ENCODE measurements around the gene MAP1A. TPM values are rescaled to one million over a fixed set of nuclear protein-coding genes. Genes with fewer than 3 reads are reported as not detected.

Gene MAP1A
- total RNA-seq, 2 donors from 2014 or later: 0.66 to 1.1 TPM

GRCh38 chr15:43526261-43526930, 9.0 kb downstream of the MAP1A start:
- H3K36me3 ChIP-seq (ENCODE audit: control insufficient read depth, insufficient read depth, low read length): no peaks in the 10 kb centered on the region
- no peaks in the 10 kb centered on the region for H3K9me3 ChIP-seq (ENCODE audit: control insufficient read depth, low read length)
- peaks cover 37% of the 10 kb centered on the region for H3K27me3 ChIP-seq (ENCODE audit: control insufficient read depth, insufficient read depth, low read length, poor library complexity, severe bottlenecking)
- no peak overlapping the region for H3K9ac ChIP-seq (ENCODE audit: extremely low read depth, low read length, poor library complexity, severe bottlenecking)
- no peak for DNase-seq
- Mint-ChIP-seq H3K4me3 (no peak overlapping the region), H3K36me3 (ENCODE audit: low read depth) (no peaks in the 10 kb centered on the region), H3K27ac (no peak overlapping the region), H3K4me1 (peaks cover 6% of the 10 kb centered on the region), H3K9me3 (no peaks in the 10 kb centered on the region), H3K27me3 (ENCODE audit: insufficient read depth) (peaks cover 85% of the 10 kb centered on the region)
- H3K4me1 ChIP-seq (ENCODE audit: control insufficient read depth, insufficient read depth, low read length): no peaks in the 10 kb centered on the region
- WGBS, 2 experiments (ENCODE audit: insufficient coverage in 1 of 2, insufficient read length in 1 of 2): 92 to 93% methylated on average over 5 to 11 of the region's 11 CpGs
- TF ChIP-seq CTCF (conservative IDR thresholded peaks at IDR 0.05): no peak
- H3K4me3 ChIP-seq (ENCODE audit: low read length): no peak overlapping the region
- H3K27ac ChIP-seq (ENCODE audit: low read depth, low read length): no peak overlapping the region

GRCh38 chr15:43527016-43527801, 9.8 kb downstream of the MAP1A start:
- H3K4me1 ChIP-seq (ENCODE audit: control insufficient read depth, insufficient read depth, low read length): no peaks in the 10 kb centered on the region
- H3K36me3 Mint-ChIP-seq (ENCODE audit: low read depth): no peaks in the 10 kb centered on the region
- no peak overlapping the region for H3K4me3 Mint-ChIP-seq
- no peak overlapping the region for H3K9ac ChIP-seq (ENCODE audit: extremely low read depth, low read length, poor library complexity, severe bottlenecking)
- peaks cover 11% of the 10 kb centered on the region for H3K4me1 Mint-ChIP-seq
- H3K9me3 Mint-ChIP-seq: no peaks in the 10 kb centered on the region
- TF ChIP-seq CTCF (conservative IDR thresholded peaks at IDR 0.05): no peak
- no peaks in the 10 kb centered on the region for H3K9me3 ChIP-seq (ENCODE audit: control insufficient read depth, low read length)
- peaks cover 29% of the 10 kb centered on the region for H3K27me3 ChIP-seq (ENCODE audit: control insufficient read depth, insufficient read depth, low read length, poor library complexity, severe bottlenecking)
- H3K27me3 Mint-ChIP-seq (ENCODE audit: insufficient read depth): peaks cover 84% of the 10 kb centered on the region
- no peak for DNase-seq
- no peaks in the 10 kb centered on the region for H3K36me3 ChIP-seq (ENCODE audit: control insufficient read depth, insufficient read depth, low read length)
- H3K27ac ChIP-seq (ENCODE audit: low read depth, low read length): no peak overlapping the region
- H3K4me3 ChIP-seq (ENCODE audit: low read length): no peak overlapping the region
- 85 to 87% methylated on average over 6 to 8 of the region's 9 CpGs for WGBS, 2 experiments (ENCODE audit: insufficient coverage in 1 of 2, insufficient read length in 1 of 2)
- H3K27ac Mint-ChIP-seq: no peak overlapping the region

- Histone ChIP-seq H3K36me3 (ENCODE audit: control insufficient read depth, insufficient read depth, low read length) (no peaks in the 10 kb centered on the region), H3K27me3 (ENCODE audit: control insufficient read depth, insufficient read depth, low read length, poor library complexity, severe bottlenecking) (peaks cover 21% of the 10 kb centered on the region), H3K4me3 (ENCODE audit: low read length) (no peak overlapping the region), H3K9ac (ENCODE audit: extremely low read depth, low read length, poor library complexity, severe bottlenecking) (no peak overlapping the region), H3K27ac (ENCODE audit: low read depth, low read length) (no peak overlapping the region), H3K9me3 (ENCODE audit: control insufficient read depth, low read length) (no peaks in the 10 kb centered on the region), H3K4me1 (ENCODE audit: control insufficient read depth, insufficient read depth, low read length) (no peaks in the 10 kb centered on the region)
- Mint-ChIP-seq H3K27ac (no peak overlapping the region), H3K27me3 (ENCODE audit: insufficient read depth) (peaks cover 78% of the 10 kb centered on the region), H3K4me3 (no peak overlapping the region), H3K4me1 (peaks cover 11% of the 10 kb centered on the region), H3K9me3 (no peaks in the 10 kb centered on the region), H3K36me3 (ENCODE audit: low read depth) (no peaks in the 10 kb centered on the region)
- no peak for DNase-seq
- 81 to 92% methylated on average over 2 to 12 of the region's 12 CpGs for WGBS, 2 experiments (ENCODE audit: insufficient coverage in 1 of 2, insufficient read length in 1 of 2)
- TF ChIP-seq CTCF (conservative IDR thresholded peaks at IDR 0.05): no peak
These were observed 10.6 kb downstream of the MAP1A start for GRCh38 chr15:43527802-43528541.

All from endodermal cell (in vitro differentiated cells).